ENCODE data around the gene GCG. TPM values are rescaled to one million over a fixed set of nuclear protein-coding genes. Genes with fewer than 3 reads are reported as not detected.

The GCG gene
- total and polyA plus RNA-seq, 10 of the 15 experiments (the other 5 are each of a cell fraction or from before 2014, with no cell fraction given): not detected

GRCh38 chr2:162172802-162173370, 20.8 kb upstream of the GCG start (continued):
- TF ChIP-seq BCLAF1 (IDR thresholded peaks at IDR 0.05) (no peak), IRF5 (IDR thresholded peaks at IDR 0.05; ENCODE audit: borderline replicate concordance) (no peak), MYC (IDR thresholded peaks at IDR 0.05; ENCODE audit: insufficient read depth, insufficient read length, insufficient replicate concordance, low read length, severe bottlenecking) (no peak), RAD21 (IDR thresholded peaks at IDR 0.05; ENCODE audit: insufficient read depth, low read depth, low read length) (no peak), ZNF622 (IDR thresholded peaks at IDR 0.05) (no peak), ZBED1 (IDR thresholded peaks at IDR 0.05; ENCODE audit: borderline replicate concordance) (no peak), E2F4 (IDR thresholded peaks at IDR 0.05; ENCODE audit: low read depth, low read length) (no peak), SREBF1 (IDR thresholded peaks at IDR 0.05; ENCODE audit: low read length) (no peak), CREB1 (IDR thresholded peaks at IDR 0.05; ENCODE audit: low read depth) (no peak), MEF2A (IDR thresholded peaks at IDR 0.05; ENCODE audit: insufficient read depth, low read depth, low read length) (no peak), NFIC (IDR thresholded peaks at IDR 0.05; ENCODE audit: low read depth, low read length) (no peak), LARP7 (IDR thresholded peaks at IDR 0.05) (no peak), ZBTB33 (IDR thresholded peaks at IDR 0.05) (no peak)

Measured in GM12878 (cell line).